Naive thymus-derived CD4-positive, alpha-beta T cell (primary cell): ENCODE measurements around the gene BPIFB3. TPM values are rescaled to one million over a fixed set of nuclear protein-coding genes. Genes with fewer than 3 reads are reported as not detected.
"Not testable (repeated sequence)": the region's sequence is repeated elsewhere in the genome, so short reads cannot be mapped to it uniquely, and the experiment has no call there.

ENCODE experiments used
- ATAC-seq: fragments of 150-1000 bp; cut with Tn5 transposase; 2 replicates; pipeline ENCODE4 v1.10.0; 2021; ENCODE audit warnings: mild to moderate bottlenecking, moderate library complexity
- CTCF ChIA-PET: fragments of 350-600 bp; sonication (Branson Sonifier 250); formaldehyde crosslinking; loops from one replicate; lab custom pipeline; 2021; ENCODE audit warnings: antibody characterized with exemption; lab: Charles Lee
- POLR2A ChIA-PET: fragments of 350-600 bp; sonication (Branson Sonifier 250); formaldehyde crosslinking; loops from one replicate; lab custom pipeline; 2021; ENCODE audit warnings: antibody characterized with exemption, inconsistent platforms; lab: Charles Lee
- DNase-seq, 9 donors: peaks; one replicate each; pipeline versions ENCODE4 v3.0.0 to v3.0.0-alpha.2; 2020 to 2022; ENCODE audit warnings: mixed read lengths in 1 of 9
- H3K27ac ChIP-seq: one replicate; pipeline ENCODE4 v1.7.0; 2013; ENCODE audit warnings: mild to moderate bottlenecking, low read depth, low read length, moderate library complexity
- H3K27me3 ChIP-seq, 2 donors: one replicate each; pipeline ENCODE4 v1.7.0; 2013; ENCODE audit warnings: low read length in 2 of 2, mild to moderate bottlenecking in 2 of 2, moderate library complexity in 2 of 2; ENCODE audit not compliant: control insufficient read depth in 2 of 2, insufficient read depth in 2 of 2
- H3K36me3 ChIP-seq, 3 experiments: 1 replicate in 2 of 3; 2 replicates in 1 of 3; pipeline ENCODE4 v1.7.0; 2013; ENCODE audit warnings: low read length in 3 of 3, mild to moderate bottlenecking in 3 of 3, moderate library complexity in 1 of 3; ENCODE audit not compliant: insufficient read depth in 3 of 3, control insufficient read depth in 2 of 3
- H3K4me1 ChIP-seq, 2 donors: one replicate each; pipeline ENCODE4 v1.7.0; 2013; ENCODE audit warnings: low read length in 2 of 2, mild to moderate bottlenecking in 2 of 2, moderate library complexity in 1 of 2; ENCODE audit not compliant: control insufficient read depth in 2 of 2, insufficient read depth in 2 of 2
- H3K4me3 ChIP-seq: 2 replicates; pipeline ENCODE4 v1.7.0; 2013; ENCODE audit warnings: mild to moderate bottlenecking, low read length
- H3K9me3 ChIP-seq, 3 experiments: 1 replicate in 2 of 3; 2 replicates in 1 of 3; pipeline ENCODE4 v1.7.0; 2013; ENCODE audit warnings: low read length in 3 of 3; ENCODE audit not compliant: control insufficient read depth in 2 of 3
- H3K27ac Mint-ChIP-seq, 9 donors: one replicate each; pipeline ENCODE4 v1.8.0; 2020 to 2022; ENCODE audit warnings: mixed read lengths in 9 of 9, mild to moderate bottlenecking in 8 of 9, moderate library complexity in 5 of 9, inconsistent platforms in 2 of 9
- H3K27me3 Mint-ChIP-seq, 5 donors: one replicate each; pipeline ENCODE4 v1.8.0; 2021 to 2022; ENCODE audit warnings: mixed read lengths in 5 of 5, mild to moderate bottlenecking in 1 of 5
- H3K36me3 Mint-ChIP-seq, 5 donors: one replicate each; pipeline ENCODE4 v1.8.0; 2020 to 2022; ENCODE audit warnings: mixed read lengths in 5 of 5, mild to moderate bottlenecking in 3 of 5, inconsistent platforms in 1 of 5
- H3K4me1 Mint-ChIP-seq, 7 donors: one replicate each; pipeline ENCODE4 v1.8.0; 2020 to 2022; ENCODE audit warnings: mixed read lengths in 7 of 7, mild to moderate bottlenecking in 3 of 7, inconsistent platforms in 1 of 7
- H3K4me3 Mint-ChIP-seq, 10 donors: one replicate each; pipeline ENCODE4 v1.8.0; 2020 to 2022; ENCODE audit warnings: mild to moderate bottlenecking in 10 of 10, mixed read lengths in 10 of 10, moderate library complexity in 6 of 10, inconsistent platforms in 2 of 10
- H3K9me3 Mint-ChIP-seq, 11 donors: one replicate each; pipeline ENCODE4 v1.8.0; 2020 to 2022; ENCODE audit warnings: mixed read lengths in 11 of 11, mild to moderate bottlenecking in 4 of 11, inconsistent platforms in 1 of 11, moderate library complexity in 1 of 11
- intact Hi-C, 2 donors: fragments of 100-400 bp; cut with micrococcal nuclease; formaldehyde crosslinking; loops; one replicate each; pipeline ENCODE4 v1.15.1; 2023
- polyA plus RNA-seq, 2 donors: library from polyadenylated mRNA; unstranded; fragments of 300-500 nt; fragmentation: Illumina TruSeq; gene quantifications; one replicate each; pipeline ENCODE4 v1.2.3, GENCODE V29; 2021
- total RNA-seq, 6 experiments: library from RNA in 5 of 6; stranded (reverse) in 5 of 6; gene quantifications; 1 replicate in 5 of 6; 2 replicates in 1 of 6; pipeline ENCODE4 v1.2.3 and lab custom pipeline; 2021 to 2026

The BPIFB3 gene
- total and polyA plus RNA-seq, 7 experiments from 2014 or later, result not detected

DNA sequence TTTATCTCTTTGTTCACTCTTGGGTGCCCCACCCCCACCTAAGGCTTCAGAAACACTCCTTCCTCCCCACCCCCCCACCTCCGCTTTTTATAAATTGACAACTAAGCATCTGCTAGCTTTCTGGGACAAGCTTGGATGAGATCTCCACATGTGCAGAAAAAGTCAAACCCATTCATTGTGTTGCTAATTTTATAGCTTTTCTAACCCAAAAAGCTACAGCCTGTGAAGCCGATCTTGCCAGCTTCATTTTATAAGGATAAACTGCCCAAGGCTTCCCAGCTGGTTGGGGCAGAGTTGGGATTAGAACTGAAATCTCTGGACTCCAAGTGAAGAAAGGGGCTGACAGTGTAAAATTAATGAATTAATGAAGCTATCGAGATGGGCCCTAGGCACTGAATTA is 49.9 kb downstream of the BPIFB3 start:
- H3K4me1 ChIP-seq, result no peaks in the 10 kb centered on the region
- H3K27ac ChIP-seq, result no peak overlapping the region
- H3K27me3 Mint-ChIP-seq, result peaks cover 0 to 4% (median 0%) of the 10 kb centered on the region in 5 donors
- ChIA-PET POLR2A (no interaction called here), CTCF (interaction anchor here (0.7 kb wide), 1 partner anchor 38 kb away, joined by 3 read pairs; no protein-coding TSS in a partner anchor)
- H3K4me3 Mint-ChIP-seq, result no peak overlapping the region
- H3K4me3 ChIP-seq, result no peak overlapping the region
- no peaks in the 10 kb centered on the region for H3K4me1 Mint-ChIP-seq
- peaks cover 0 to 4% (median 0%) of the 10 kb centered on the region in 11 donors for H3K9me3 Mint-ChIP-seq
- DNase-seq (no peak), ATAC-seq (no peak)
- H3K36me3 ChIP-seq, result no peaks in the 10 kb centered on the region
- H3K27ac Mint-ChIP-seq, result no peak overlapping the region
- H3K9me3 ChIP-seq, result no peaks in the 10 kb centered on the region
- no peaks in the 10 kb centered on the region for H3K36me3 Mint-ChIP-seq
- no peaks in the 10 kb centered on the region for H3K27me3 ChIP-seq
- intact Hi-C loops, result loop anchor here in 1 of 2 donors (10.0 kb wide), 1 partner anchor 191 kb away; no protein-coding TSS in a partner anchor

DNA sequence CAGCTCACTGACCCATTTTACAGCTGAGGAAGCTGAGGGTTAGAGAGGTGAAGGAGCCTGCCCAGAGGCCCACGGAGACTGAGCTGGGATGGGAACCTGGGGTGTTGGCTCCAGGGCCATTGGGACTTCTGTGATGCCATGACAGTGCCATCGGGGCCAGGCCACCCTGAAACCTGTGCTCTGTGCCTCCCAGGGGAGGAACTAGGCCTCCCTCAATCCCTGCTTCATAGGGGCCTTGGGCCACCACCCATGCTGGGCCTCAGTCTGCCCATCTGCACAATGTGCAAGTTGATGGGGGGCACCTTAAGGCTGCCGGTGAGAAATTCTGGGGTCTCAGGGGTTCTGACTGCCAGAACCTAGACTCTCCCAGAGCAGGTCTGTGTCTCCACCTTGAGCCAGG is 50.6 kb downstream of the BPIFB3 start:
- H3K27me3 Mint-ChIP-seq, result peaks cover 0 to 3% (median 0%) of the 10 kb centered on the region in 5 donors
- H3K4me3 ChIP-seq, result no peak overlapping the region
- ATAC-seq, result no peak
- H3K27ac ChIP-seq, result no peak overlapping the region
- H3K27ac Mint-ChIP-seq, result no peak overlapping the region
- DNase-seq, result no peak
- no peaks in the 10 kb centered on the region for H3K9me3 ChIP-seq
- no peaks in the 10 kb centered on the region for H3K4me1 ChIP-seq
- peaks cover 0 to 4% (median 0%) of the 10 kb centered on the region in 11 donors for H3K9me3 Mint-ChIP-seq
- ChIA-PET POLR2A (no interaction called here), CTCF (no interaction called here)
- no peaks in the 10 kb centered on the region for H3K27me3 ChIP-seq
- H3K36me3 Mint-ChIP-seq, result no peaks in the 10 kb centered on the region
- H3K4me1 Mint-ChIP-seq, result no peaks in the 10 kb centered on the region
- no peak overlapping the region for H3K4me3 Mint-ChIP-seq
- intact Hi-C loops, result loop anchor here in 1 of 2 donors (10.0 kb wide), 1 partner anchor 190 kb away; no protein-coding TSS in a partner anchor
- H3K36me3 ChIP-seq, result no peaks in the 10 kb centered on the region

DNA sequence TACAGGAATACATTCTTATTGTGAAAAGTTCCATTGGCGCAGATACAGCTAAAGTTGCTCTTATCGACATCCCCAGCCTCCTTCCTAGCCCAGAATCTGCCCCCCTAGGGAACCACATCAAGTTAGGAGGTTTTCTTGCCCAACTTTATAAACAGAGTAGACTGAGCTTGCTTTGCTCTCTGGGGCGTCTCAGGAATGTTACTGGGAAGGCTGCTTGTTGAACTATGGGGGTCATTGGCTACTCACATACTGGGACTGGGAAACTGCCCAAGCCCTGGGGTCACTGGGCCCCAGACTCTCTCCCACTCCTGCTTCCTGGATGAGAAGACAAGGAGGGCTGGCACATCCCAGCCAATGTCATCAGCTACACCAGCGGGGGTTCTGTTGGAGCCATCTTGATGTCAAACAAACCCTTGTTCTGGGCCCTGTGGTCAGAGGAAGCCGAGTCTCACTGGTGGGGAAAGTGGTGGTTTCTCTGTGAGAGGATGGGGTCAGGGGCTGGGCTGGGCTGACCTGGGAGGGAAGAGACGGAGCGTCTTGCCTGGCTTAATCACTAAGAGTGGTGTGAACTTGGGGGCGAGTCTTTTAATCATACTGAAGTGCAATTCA is 51.7 kb downstream of the BPIFB3 start:
- Mint-ChIP-seq H3K4me3 (no peak overlapping the region), H3K9me3 (peaks cover 0 to 2% (median 0%) of the 10 kb centered on the region in 11 donors), H3K4me1 (no peaks in the 10 kb centered on the region), H3K36me3 (no peaks in the 10 kb centered on the region), H3K27me3 (no peaks in the 10 kb centered on the region), H3K27ac (no peak overlapping the region)
- ATAC-seq (no peak), DNase-seq (no peak)
- H3K4me3 ChIP-seq, result no peak overlapping the region
- POLR2A ChIA-PET, result no interaction called here
- no peaks in the 10 kb centered on the region for H3K27me3 ChIP-seq
- no peaks in the 10 kb centered on the region for H3K4me1 ChIP-seq
- intact Hi-C loops, result loop anchor here in 1 of 2 donors (10.0 kb wide), 1 partner anchor 189 kb away; no protein-coding TSS in a partner anchor
- no peaks in the 10 kb centered on the region for H3K36me3 ChIP-seq
- CTCF ChIA-PET, result interaction anchor here (0.6 kb wide), 1 partner anchor 315 kb away, joined by 3 read pairs; no protein-coding TSS in a partner anchor
- H3K27ac ChIP-seq, result no peak overlapping the region
- no peaks in the 10 kb centered on the region for H3K9me3 ChIP-seq

DNA sequence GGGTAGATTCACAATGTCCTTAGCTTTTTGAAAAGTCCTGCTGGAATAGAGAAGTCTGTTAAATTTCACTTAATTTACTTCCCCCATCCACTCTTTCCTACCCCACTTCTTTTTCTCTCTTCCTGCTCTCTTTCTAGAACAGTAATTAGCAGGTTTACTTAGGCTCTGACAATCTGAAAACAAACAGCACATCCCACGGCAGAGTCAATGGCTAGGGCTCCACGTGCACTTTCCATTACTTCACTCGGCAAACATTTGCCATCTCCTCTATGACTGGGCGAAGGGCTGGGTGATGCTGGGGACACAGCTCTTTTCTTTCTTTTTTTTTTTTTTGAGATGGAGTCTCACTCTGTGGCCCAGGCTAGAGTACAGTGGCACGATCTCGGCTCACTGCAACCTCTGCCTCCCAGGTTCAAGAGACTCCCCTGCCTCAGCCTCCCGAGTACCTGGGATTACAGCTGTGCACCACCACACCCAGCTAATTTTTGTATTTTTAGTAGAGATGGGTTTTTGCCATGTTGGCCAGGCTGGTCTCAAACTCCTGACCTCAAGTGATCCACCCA is 52.4 kb downstream of the BPIFB3 start:
- H3K4me1 Mint-ChIP-seq, H3K27me3 Mint-ChIP-seq, H3K36me3 ChIP-seq, H3K27me3 ChIP-seq, H3K27ac ChIP-seq, ATAC-seq, H3K36me3 Mint-ChIP-seq, H3K9me3 ChIP-seq, CTCF ChIA-PET, POLR2A ChIA-PET, H3K27ac Mint-ChIP-seq, H3K4me3 ChIP-seq, H3K4me3 Mint-ChIP-seq, H3K9me3 Mint-ChIP-seq, H3K4me1 ChIP-seq, DNase-seq: not testable (repeated sequence)
- intact Hi-C loops, result loop anchor here in 1 of 2 donors (10.0 kb wide), 1 partner anchor 189 kb away; no protein-coding TSS in a partner anchor

DNA sequence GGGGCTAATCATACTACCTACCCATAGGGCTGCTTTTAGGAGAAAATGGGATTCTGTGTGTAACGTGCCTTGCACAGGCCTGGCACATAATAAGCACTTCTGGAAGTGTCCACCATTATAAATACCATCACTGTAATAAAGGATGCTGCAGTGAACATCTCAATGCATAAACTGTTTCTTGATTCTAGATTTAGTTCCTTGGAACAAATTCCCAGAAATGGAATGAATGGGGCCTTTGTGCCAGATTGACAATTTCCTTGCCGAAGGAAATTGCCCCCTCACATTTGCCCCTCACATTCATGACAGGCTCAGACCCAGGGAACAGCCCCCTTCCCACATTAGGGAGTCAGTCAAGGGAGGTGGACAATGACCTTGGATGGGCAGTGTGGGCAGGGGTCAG is 55.0 kb downstream of the BPIFB3 start:
- H3K9me3 ChIP-seq, result no peaks in the 10 kb centered on the region
- H3K4me3 ChIP-seq, result no peak overlapping the region
- H3K4me3 Mint-ChIP-seq, result no peak overlapping the region
- H3K27me3 ChIP-seq, result no peaks in the 10 kb centered on the region
- ChIA-PET POLR2A (no interaction called here), CTCF (no interaction called here)
- peaks cover 0 to 2% (median 0%) of the 10 kb centered on the region in 11 donors for H3K9me3 Mint-ChIP-seq
- H3K36me3 ChIP-seq, result no peaks in the 10 kb centered on the region
- no peaks in the 10 kb centered on the region for H3K4me1 Mint-ChIP-seq
- H3K27me3 Mint-ChIP-seq, result no peaks in the 10 kb centered on the region
- H3K27ac ChIP-seq, result no peak overlapping the region
- no peaks in the 10 kb centered on the region for H3K4me1 ChIP-seq
- DNase-seq, result no peak
- no peaks in the 10 kb centered on the region for H3K36me3 Mint-ChIP-seq
- intact Hi-C loops, result loop anchor here in 1 of 2 donors (10.0 kb wide), 1 partner anchor 186 kb away; no protein-coding TSS in a partner anchor
- ATAC-seq, result no peak
- H3K27ac Mint-ChIP-seq, result no peak overlapping the region

DNA sequence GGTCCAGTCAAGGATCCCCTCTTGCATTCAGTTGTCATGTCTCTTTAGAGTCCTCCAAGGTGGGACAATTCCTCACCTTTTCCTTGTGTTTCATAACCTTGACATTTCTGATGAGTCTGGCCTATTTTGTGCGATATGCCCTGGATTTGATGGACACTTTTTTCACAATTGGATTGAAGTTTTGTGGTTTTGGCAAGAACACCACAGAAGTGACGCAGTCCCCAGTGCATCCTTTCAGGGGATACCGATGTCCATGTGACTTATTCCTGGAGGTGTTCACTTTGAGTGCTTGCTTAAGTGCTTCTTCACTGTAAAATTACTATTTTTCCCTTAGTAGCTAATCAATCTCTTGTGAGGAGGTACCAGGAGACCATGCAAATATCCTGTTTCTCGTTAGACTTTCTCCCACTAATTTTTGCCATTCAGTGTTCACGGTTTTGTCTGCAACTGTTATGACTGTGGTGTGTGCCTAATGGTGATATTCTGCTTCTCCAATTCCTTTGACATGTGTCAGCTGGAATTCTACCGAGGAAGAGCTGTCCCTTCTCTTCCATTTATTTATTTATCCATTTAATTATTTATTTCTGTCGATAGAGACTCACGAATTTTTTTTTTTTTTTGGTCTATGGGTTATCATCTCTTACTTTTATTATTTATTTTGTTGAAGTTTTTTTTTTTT is 56.6 kb downstream of the BPIFB3 start:
- POLR2A ChIA-PET, result no interaction called here
- Mint-ChIP-seq H3K4me1 (no peaks in the 10 kb centered on the region), H3K9me3 (peaks cover 0 to 5% (median 0%) of the 10 kb centered on the region in 11 donors), H3K27ac (no peak overlapping the region), H3K36me3 (no peaks in the 10 kb centered on the region), H3K27me3 (no peaks in the 10 kb centered on the region), H3K4me3 (no peak overlapping the region)
- no peak for ATAC-seq
- Histone ChIP-seq H3K27ac (no peak overlapping the region), H3K4me3 (no peak overlapping the region), H3K4me1 (no peaks in the 10 kb centered on the region), H3K9me3 (no peaks in the 10 kb centered on the region), H3K36me3 (no peaks in the 10 kb centered on the region), H3K27me3 (no peaks in the 10 kb centered on the region)
- CTCF ChIA-PET, result interaction anchor here (0.7 kb wide), 1 partner anchor 14 kb away, joined by 3 read pairs; no protein-coding TSS in a partner anchor
- intact Hi-C loops, result no loop called here
- no peak for DNase-seq
